Activated CD4-positive, alpha-beta memory T cell treated with anti-CD3 and anti-CD28 coated beads for 36 hours (primary cell): ENCODE measurements around the gene GRIA1. TPM values are rescaled to one million over a fixed set of nuclear protein-coding genes. Genes with fewer than 3 reads are reported as not detected.

Experiments
- CTCF ChIA-PET: fragments of 350-600 bp; sonication (Branson Sonifier 250); formaldehyde crosslinking; loops from one replicate; lab custom pipeline; 2021; ENCODE audit warnings: antibody characterized with exemption, inconsistent platforms; lab: Charles Lee
- POLR2A ChIA-PET: fragments of 350-600 bp; sonication (Branson Sonifier 250); formaldehyde crosslinking; loops from one replicate; lab custom pipeline; 2021; ENCODE audit warnings: antibody characterized with exemption; lab: Charles Lee
- DNase-seq: peaks from one replicate; pipeline ENCODE4 v3.0.0-alpha.2; 2020
- H3K27ac Mint-ChIP-seq: one replicate; pipeline ENCODE4 v1.8.0; 2021; ENCODE audit warnings: mixed read lengths
- H3K27me3 Mint-ChIP-seq: one replicate; pipeline ENCODE4 v1.8.0; 2021; ENCODE audit warnings: mixed read lengths
- H3K36me3 Mint-ChIP-seq: one replicate; pipeline ENCODE4 v1.8.0; 2021; ENCODE audit warnings: mixed read lengths
- H3K4me1 Mint-ChIP-seq: one replicate; pipeline ENCODE4 v1.8.0; 2021; ENCODE audit warnings: low read depth, mixed read lengths
- H3K4me3 Mint-ChIP-seq: one replicate; pipeline ENCODE4 v1.8.0; 2021; ENCODE audit warnings: mild to moderate bottlenecking, mixed read lengths
- H3K9me3 Mint-ChIP-seq: one replicate; pipeline ENCODE4 v1.8.0; 2021; ENCODE audit warnings: mixed read lengths
- intact Hi-C: fragments of 100-400 bp; cut with micrococcal nuclease; formaldehyde crosslinking; loops from one replicate; pipeline ENCODE4 v1.15.1; 2023
- total RNA-seq, 2 experiments: library from RNA; stranded (reverse); gene quantifications; one replicate each; pipeline ENCODE4 v1.2.3, GENCODE V29; 2021

Gene GRIA1
- total RNA-seq, 2 experiments from 2014 or later: not detected

- intact Hi-C loops: no loop called here
- DNase-seq: no peak
- no peaks in the 10 kb centered on the region for H3K36me3 Mint-ChIP-seq
- H3K27me3 Mint-ChIP-seq: no peaks in the 10 kb centered on the region
- ChIA-PET POLR2A (no interaction called here), CTCF (no interaction called here)
- H3K4me1 Mint-ChIP-seq: no peaks in the 10 kb centered on the region
- H3K27ac Mint-ChIP-seq: no peak overlapping the region
- H3K9me3 Mint-ChIP-seq: no peaks in the 10 kb centered on the region
- H3K4me3 Mint-ChIP-seq: no peak overlapping the region
These were observed 168.7 kb downstream of the GRIA1 start for GRCh38 chr5:153659039-153659736.

GRCh38 chr5:153660919-153661318 lies 170.4 kb downstream of the GRIA1 start:
- intact Hi-C loops: no loop called here
- no peaks in the 10 kb centered on the region for H3K4me1 Mint-ChIP-seq
- CTCF ChIA-PET: no interaction called here
- no peaks in the 10 kb centered on the region for H3K36me3 Mint-ChIP-seq
- DNase-seq: no peak
- H3K27ac Mint-ChIP-seq: no peak overlapping the region
- H3K27me3 Mint-ChIP-seq: no peaks in the 10 kb centered on the region
- H3K4me3 Mint-ChIP-seq: no peak overlapping the region
- no peaks in the 10 kb centered on the region for H3K9me3 Mint-ChIP-seq
- POLR2A ChIA-PET: no interaction called here

GRCh38 chr5:153661897-153662296 lies 171.4 kb downstream of the GRIA1 start:
- Mint-ChIP-seq H3K36me3 (no peaks in the 10 kb centered on the region), H3K9me3 (no peaks in the 10 kb centered on the region), H3K27ac (no peak overlapping the region), H3K4me3 (no peak overlapping the region), H3K27me3 (no peaks in the 10 kb centered on the region), H3K4me1 (no peaks in the 10 kb centered on the region)
- no peak for DNase-seq
- ChIA-PET POLR2A (interaction anchor here (0.5 kb wide), 1 partner anchor 37 kb away, joined by 4 read pairs; no protein-coding TSS in a partner anchor), CTCF (no interaction called here)
- intact Hi-C loops: no loop called here

GRCh38 chr5:153670101-153670500 lies 179.6 kb downstream of the GRIA1 start:
- Mint-ChIP-seq H3K4me3 (no peak overlapping the region), H3K27me3 (no peaks in the 10 kb centered on the region), H3K36me3 (no peaks in the 10 kb centered on the region), H3K27ac (no peak overlapping the region), H3K4me1 (no peaks in the 10 kb centered on the region), H3K9me3 (no peaks in the 10 kb centered on the region)
- ChIA-PET CTCF (no interaction called here), POLR2A (interaction anchor here (0.7 kb wide), 1 partner anchor 206 kb away, joined by 9 read pairs; no protein-coding TSS in a partner anchor)
- intact Hi-C loops: no loop called here
- DNase-seq: no peak

GRCh38 chr5:153671653-153672346 lies 181.3 kb downstream of the GRIA1 start:
- no peak overlapping the region for H3K27ac Mint-ChIP-seq
- no peaks in the 10 kb centered on the region for H3K27me3 Mint-ChIP-seq
- no peaks in the 10 kb centered on the region for H3K4me1 Mint-ChIP-seq
- intact Hi-C loops: no loop called here
- ChIA-PET POLR2A (no interaction called here), CTCF (no interaction called here)
- H3K4me3 Mint-ChIP-seq: no peak overlapping the region
- no peaks in the 10 kb centered on the region for H3K36me3 Mint-ChIP-seq
- DNase-seq: no peak
- no peaks in the 10 kb centered on the region for H3K9me3 Mint-ChIP-seq

GRCh38 chr5:153672347-153673090 lies 182.0 kb downstream of the GRIA1 start:
- Mint-ChIP-seq H3K4me3 (no peak overlapping the region), H3K9me3 (no peaks in the 10 kb centered on the region), H3K36me3 (no peaks in the 10 kb centered on the region), H3K27me3 (no peaks in the 10 kb centered on the region), H3K27ac (no peak overlapping the region), H3K4me1 (no peaks in the 10 kb centered on the region)
- CTCF ChIA-PET: no interaction called here
- POLR2A ChIA-PET: no interaction called here
- intact Hi-C loops: no loop called here
- no peak for DNase-seq

- Mint-ChIP-seq H3K36me3 (no peaks in the 10 kb centered on the region), H3K4me3 (no peak overlapping the region), H3K27me3 (no peaks in the 10 kb centered on the region), H3K9me3 (no peaks in the 10 kb centered on the region), H3K4me1 (no peaks in the 10 kb centered on the region), H3K27ac (no peak overlapping the region)
- intact Hi-C loops: no loop called here
- POLR2A ChIA-PET: no interaction called here
- no peak for DNase-seq
- CTCF ChIA-PET: no interaction called here
These were observed 183.9 kb downstream of the GRIA1 start for GRCh38 chr5:153674356-153674755.

GRCh38 chr5:153676406-153676805 lies 185.9 kb downstream of the GRIA1 start:
- H3K4me3 Mint-ChIP-seq: no peak overlapping the region
- H3K36me3 Mint-ChIP-seq: no peaks in the 10 kb centered on the region
- no peaks in the 10 kb centered on the region for H3K9me3 Mint-ChIP-seq
- ChIA-PET POLR2A (interaction anchor here (0.9 kb wide), 1 partner anchor 14 kb away, joined by 3 read pairs; no protein-coding TSS in a partner anchor), CTCF (no interaction called here)
- intact Hi-C loops: no loop called here
- H3K4me1 Mint-ChIP-seq: no peaks in the 10 kb centered on the region
- DNase-seq: no peak
- no peak overlapping the region for H3K27ac Mint-ChIP-seq
- no peaks in the 10 kb centered on the region for H3K27me3 Mint-ChIP-seq

GRCh38 chr5:153676821-153677220 lies 186.4 kb downstream of the GRIA1 start:
- ChIA-PET POLR2A (interaction anchor here (0.9 kb wide), 1 partner anchor 14 kb away, joined by 3 read pairs; no protein-coding TSS in a partner anchor), CTCF (no interaction called here)
- DNase-seq: no peak
- intact Hi-C loops: no loop called here
- Mint-ChIP-seq H3K36me3 (no peaks in the 10 kb centered on the region), H3K27me3 (no peaks in the 10 kb centered on the region), H3K27ac (no peak overlapping the region), H3K4me1 (no peaks in the 10 kb centered on the region), H3K4me3 (no peak overlapping the region), H3K9me3 (no peaks in the 10 kb centered on the region)

- Mint-ChIP-seq H3K27me3 (no peaks in the 10 kb centered on the region), H3K4me1 (no peaks in the 10 kb centered on the region), H3K9me3 (no peaks in the 10 kb centered on the region), H3K36me3 (no peaks in the 10 kb centered on the region), H3K27ac (no peak overlapping the region), H3K4me3 (no peak overlapping the region)
- intact Hi-C loops: no loop called here
- ChIA-PET CTCF (no interaction called here), POLR2A (no interaction called here)
- no peak for DNase-seq
These were observed 188.3 kb downstream of the GRIA1 start for GRCh38 chr5:153678617-153679329.

GRCh38 chr5:153690236-153690635 lies 199.8 kb downstream of the GRIA1 start:
- Mint-ChIP-seq H3K27me3 (no peaks in the 10 kb centered on the region), H3K4me3 (no peak overlapping the region), H3K9me3 (no peaks in the 10 kb centered on the region), H3K27ac (no peak overlapping the region), H3K36me3 (no peaks in the 10 kb centered on the region), H3K4me1 (no peaks in the 10 kb centered on the region)
- ChIA-PET CTCF (no interaction called here), POLR2A (no interaction called here)
- intact Hi-C loops: no loop called here
- no peak for DNase-seq

GRCh38 chr5:153696256-153696655 lies 205.8 kb downstream of the GRIA1 start:
- H3K27ac Mint-ChIP-seq: no peak overlapping the region
- peaks cover 1% of the 10 kb centered on the region for H3K27me3 Mint-ChIP-seq
- no peak overlapping the region for H3K4me3 Mint-ChIP-seq
- no peaks in the 10 kb centered on the region for H3K36me3 Mint-ChIP-seq
- ChIA-PET CTCF (no interaction called here), POLR2A (no interaction called here)
- H3K4me1 Mint-ChIP-seq: no peaks in the 10 kb centered on the region
- intact Hi-C loops: no loop called here
- DNase-seq: no peak
- no peaks in the 10 kb centered on the region for H3K9me3 Mint-ChIP-seq
